ENCODE data around the gene PGF.

DNA sequence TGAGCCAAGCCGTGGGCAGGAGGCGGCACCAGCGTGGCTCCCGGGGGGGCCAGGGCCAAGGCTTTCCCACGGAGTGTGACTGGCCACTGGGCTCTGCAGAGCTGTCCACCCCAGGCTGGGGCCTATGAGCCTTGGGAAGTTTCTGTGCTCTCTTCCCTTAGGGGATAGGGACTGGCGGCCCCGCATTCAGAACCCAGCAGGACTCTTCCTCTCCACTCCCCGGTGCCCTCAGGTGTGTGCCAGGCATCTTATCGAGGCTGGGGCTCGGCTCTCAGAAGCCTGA is 29.6 kb upstream of the PGF start:
- TF ChIP-seq, protein P1, sequence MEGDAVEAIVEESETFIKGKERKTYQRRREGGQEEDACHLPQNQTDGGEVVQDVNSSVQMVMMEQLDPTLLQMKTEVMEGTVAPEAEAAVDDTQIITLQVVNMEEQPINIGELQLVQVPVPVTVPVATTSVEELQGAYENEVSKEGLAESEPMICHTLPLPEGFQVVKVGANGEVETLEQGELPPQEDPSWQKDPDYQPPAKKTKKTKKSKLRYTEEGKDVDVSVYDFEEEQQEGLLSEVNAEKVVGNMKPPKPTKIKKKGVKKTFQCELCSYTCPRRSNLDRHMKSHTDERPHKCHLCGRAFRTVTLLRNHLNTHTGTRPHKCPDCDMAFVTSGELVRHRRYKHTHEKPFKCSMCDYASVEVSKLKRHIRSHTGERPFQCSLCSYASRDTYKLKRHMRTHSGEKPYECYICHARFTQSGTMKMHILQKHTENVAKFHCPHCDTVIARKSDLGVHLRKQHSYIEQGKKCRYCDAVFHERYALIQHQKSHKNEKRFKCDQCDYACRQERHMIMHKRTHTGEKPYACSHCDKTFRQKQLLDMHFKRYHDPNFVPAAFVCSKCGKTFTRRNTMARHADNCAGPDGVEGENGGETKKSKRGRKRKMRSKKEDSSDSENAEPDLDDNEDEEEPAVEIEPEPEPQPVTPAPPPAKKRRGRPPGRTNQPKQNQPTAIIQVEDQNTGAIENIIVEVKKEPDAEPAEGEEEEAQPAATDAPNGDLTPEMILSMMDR (conservative IDR thresholded peaks at IDR 0.05): no peak
- TF ChIP-seq ZFX (IDR thresholded peaks at IDR 0.05): no peak
